ENCODE data around the gene CAMLG.

The CAMLG gene

DNA sequence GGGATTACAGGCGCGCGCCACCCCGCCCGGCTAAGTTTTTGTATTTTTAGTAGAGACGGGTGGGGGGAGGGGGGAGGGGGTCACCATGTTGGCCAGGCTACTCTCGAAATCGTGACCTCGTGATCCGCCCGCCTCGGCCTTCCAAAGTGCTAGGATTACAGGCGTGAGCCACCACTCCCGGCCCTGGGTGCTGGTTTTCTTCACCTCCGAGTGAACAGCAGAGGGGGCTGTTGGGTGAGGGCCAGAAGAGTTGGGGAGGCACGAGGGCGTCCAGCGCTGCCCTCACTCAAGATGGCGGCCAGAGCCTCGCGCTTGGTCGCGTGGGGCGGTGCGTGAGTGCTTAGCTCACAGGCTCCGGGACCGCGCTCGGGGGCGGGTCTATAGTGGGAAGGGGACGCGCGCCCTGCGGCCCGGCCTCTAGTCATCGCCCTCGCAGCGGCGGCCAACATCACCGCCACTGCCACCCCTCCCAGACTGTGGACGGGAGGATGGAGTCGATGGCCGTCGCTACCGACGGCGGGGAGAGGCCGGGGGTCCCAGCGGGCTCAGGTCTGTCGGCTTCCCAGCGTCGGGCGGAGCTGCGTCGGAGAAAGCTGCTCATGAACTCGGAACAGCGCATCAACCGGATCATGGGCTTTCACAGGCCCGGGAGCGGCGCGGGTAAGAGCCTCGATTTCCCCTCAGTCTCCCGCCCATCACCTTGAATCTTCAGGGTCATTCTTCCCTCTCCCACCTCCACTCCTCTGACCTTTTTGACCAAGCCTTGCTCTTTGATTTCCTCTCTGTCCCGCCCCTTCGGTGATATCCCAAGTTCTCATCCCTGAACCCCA is at the start of gene CAMLG (continued):
- no peak for TF ChIP-seq ZNF792 (tag by site-specific recombination; IDR thresholded peaks at IDR 0.05)
- TF ChIP-seq ZBTB1 (tag by site-specific recombination; IDR thresholded peaks at IDR 0.05), result peak; percentile 94
- TF ChIP-seq ZNF155 (tag by site-specific recombination; IDR thresholded peaks at IDR 0.05), result no peak
- TF ChIP-seq GLI2 (tag by site-specific recombination; IDR thresholded peaks at IDR 0.05; ENCODE audit: borderline replicate concordance, low read depth), result no peak
- peak; percentile 57; the same call in 1 of the 2 replicates for TF ChIP-seq KLF7 (tag by site-specific recombination; IDR thresholded peaks at IDR 0.05; ENCODE audit: borderline replicate concordance)
- no peak; the same call in none of the 2 replicates for TF ChIP-seq ZBTB7A (tag by site-specific recombination; IDR thresholded peaks at IDR 0.05; ENCODE audit: low read depth)
- no peak for TF ChIP-seq ZNF670 (tag by site-specific recombination; IDR thresholded peaks at IDR 0.05; ENCODE audit: low read depth)
- peak; percentile 44 for TF ChIP-seq BCL11A (tag by site-specific recombination; IDR thresholded peaks at IDR 0.05; ENCODE audit: low read depth)
- no peak for TF ChIP-seq ZFP3 (tag by site-specific recombination; IDR thresholded peaks at IDR 0.05; ENCODE audit: low read depth)
- TF ChIP-seq ZNF341 (tag by site-specific recombination; IDR thresholded peaks at IDR 0.05; ENCODE audit: low read depth), result peak; percentile 95
- peak; percentile 99 for TF ChIP-seq ZNF2 (tag by site-specific recombination; IDR thresholded peaks at IDR 0.05)
- TF ChIP-seq ZIC2 (tag by site-specific recombination; IDR thresholded peaks at IDR 0.05), result no peak
- no peak for TF ChIP-seq ZNF514 (tag by site-specific recombination; IDR thresholded peaks at IDR 0.05)
- TF ChIP-seq HOXC10 (CRISPR knock-in tag; IDR thresholded peaks at IDR 0.05), result no peak
- no peak for TF ChIP-seq ZNF596 (tag by site-specific recombination; IDR thresholded peaks at IDR 0.05)
- TF ChIP-seq KLF16 (tag by site-specific recombination; IDR thresholded peaks at IDR 0.05), result peak; percentile 92
- no peak for TF ChIP-seq ZNF223 (tag by site-specific recombination; IDR thresholded peaks at IDR 0.05)
- no peak for TF ChIP-seq ZNF837 (tag by site-specific recombination; IDR thresholded peaks at IDR 0.05)
- TF ChIP-seq, protein P1, sequence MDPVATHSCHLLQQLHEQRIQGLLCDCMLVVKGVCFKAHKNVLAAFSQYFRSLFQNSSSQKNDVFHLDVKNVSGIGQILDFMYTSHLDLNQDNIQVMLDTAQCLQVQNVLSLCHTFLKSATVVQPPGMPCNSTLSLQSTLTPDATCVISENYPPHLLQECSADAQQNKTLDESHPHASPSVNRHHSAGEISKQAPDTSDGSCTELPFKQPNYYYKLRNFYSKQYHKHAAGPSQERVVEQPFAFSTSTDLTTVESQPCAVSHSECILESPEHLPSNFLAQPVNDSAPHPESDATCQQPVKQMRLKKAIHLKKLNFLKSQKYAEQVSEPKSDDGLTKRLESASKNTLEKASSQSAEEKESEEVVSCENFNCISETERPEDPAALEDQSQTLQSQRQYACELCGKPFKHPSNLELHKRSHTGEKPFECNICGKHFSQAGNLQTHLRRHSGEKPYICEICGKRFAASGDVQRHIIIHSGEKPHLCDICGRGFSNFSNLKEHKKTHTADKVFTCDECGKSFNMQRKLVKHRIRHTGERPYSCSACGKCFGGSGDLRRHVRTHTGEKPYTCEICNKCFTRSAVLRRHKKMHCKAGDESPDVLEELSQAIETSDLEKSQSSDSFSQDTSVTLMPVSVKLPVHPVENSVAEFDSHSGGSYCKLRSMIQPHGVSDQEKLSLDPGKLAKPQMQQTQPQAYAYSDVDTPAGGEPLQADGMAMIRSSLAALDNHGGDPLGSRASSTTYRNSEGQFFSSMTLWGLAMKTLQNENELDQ (tag by site-specific recombination; IDR thresholded peaks at IDR 0.05; ENCODE audit: low read depth), result no peak
- TF ChIP-seq ZNF501 (tag by site-specific recombination; IDR thresholded peaks at IDR 0.05), result peak; percentile 92
- no peak for TF ChIP-seq MEIS1 (CRISPR knock-in tag; IDR thresholded peaks at IDR 0.05; ENCODE audit: borderline replicate concordance)
- TF ChIP-seq KLF1 (tag by site-specific recombination; IDR thresholded peaks at IDR 0.05), result peak; percentile 78; the same call in 1 of the 2 replicates
- TF ChIP-seq TCF7L2 (IDR thresholded peaks at IDR 0.05; ENCODE audit: borderline replicate concordance, low read depth, low read length), result no peak
- peak; percentile 61; the same call in 1 of the 2 replicates for TF ChIP-seq ZNF768 (tag by site-specific recombination; IDR thresholded peaks at IDR 0.05)
- TF ChIP-seq ZNF791 (tag by site-specific recombination; IDR thresholded peaks at IDR 0.05), result 0 out of 2 replicates have a peak, but pooled peaks have one; percentile 24
- peak; percentile 95 for TF ChIP-seq ZNF660 (tag by site-specific recombination; IDR thresholded peaks at IDR 0.05)
- TF ChIP-seq SP2 (tag by site-specific recombination; IDR thresholded peaks at IDR 0.05), result peak; percentile 95
- peak; percentile 90 for TF ChIP-seq ZEB2 (tag by site-specific recombination; IDR thresholded peaks at IDR 0.05)
- no peak for TF ChIP-seq ZNF423 (tag by site-specific recombination; IDR thresholded peaks at IDR 0.05)
- no peak for TF ChIP-seq ZNF404 (tag by site-specific recombination; IDR thresholded peaks at IDR 0.05)
- TF ChIP-seq, protein P2, sequence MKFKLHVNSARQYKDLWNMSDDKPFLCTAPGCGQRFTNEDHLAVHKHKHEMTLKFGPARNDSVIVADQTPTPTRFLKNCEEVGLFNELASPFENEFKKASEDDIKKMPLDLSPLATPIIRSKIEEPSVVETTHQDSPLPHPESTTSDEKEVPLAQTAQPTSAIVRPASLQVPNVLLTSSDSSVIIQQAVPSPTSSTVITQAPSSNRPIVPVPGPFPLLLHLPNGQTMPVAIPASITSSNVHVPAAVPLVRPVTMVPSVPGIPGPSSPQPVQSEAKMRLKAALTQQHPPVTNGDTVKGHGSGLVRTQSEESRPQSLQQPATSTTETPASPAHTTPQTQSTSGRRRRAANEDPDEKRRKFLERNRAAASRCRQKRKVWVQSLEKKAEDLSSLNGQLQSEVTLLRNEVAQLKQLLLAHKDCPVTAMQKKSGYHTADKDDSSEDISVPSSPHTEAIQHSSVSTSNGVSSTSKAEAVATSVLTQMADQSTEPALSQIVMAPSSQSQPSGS (tag by site-specific recombination; IDR thresholded peaks at IDR 0.05; ENCODE audit: low read depth), result no peak
- TF ChIP-seq GLIS1 (tag by site-specific recombination; IDR thresholded peaks at IDR 0.05), result peak; percentile 81
- TF ChIP-seq, protein P3, sequence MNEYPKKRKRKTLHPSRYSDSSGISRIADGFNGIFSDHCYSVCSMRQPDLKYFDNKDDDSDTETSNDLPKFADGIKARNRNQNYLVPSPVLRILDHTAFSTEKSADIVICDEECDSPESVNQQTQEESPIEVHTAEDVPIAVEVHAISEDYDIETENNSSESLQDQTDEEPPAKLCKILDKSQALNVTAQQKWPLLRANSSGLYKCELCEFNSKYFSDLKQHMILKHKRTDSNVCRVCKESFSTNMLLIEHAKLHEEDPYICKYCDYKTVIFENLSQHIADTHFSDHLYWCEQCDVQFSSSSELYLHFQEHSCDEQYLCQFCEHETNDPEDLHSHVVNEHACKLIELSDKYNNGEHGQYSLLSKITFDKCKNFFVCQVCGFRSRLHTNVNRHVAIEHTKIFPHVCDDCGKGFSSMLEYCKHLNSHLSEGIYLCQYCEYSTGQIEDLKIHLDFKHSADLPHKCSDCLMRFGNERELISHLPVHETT (tag by site-specific recombination; IDR thresholded peaks at IDR 0.05), result peak; percentile 82
- TF ChIP-seq, protein P4, sequence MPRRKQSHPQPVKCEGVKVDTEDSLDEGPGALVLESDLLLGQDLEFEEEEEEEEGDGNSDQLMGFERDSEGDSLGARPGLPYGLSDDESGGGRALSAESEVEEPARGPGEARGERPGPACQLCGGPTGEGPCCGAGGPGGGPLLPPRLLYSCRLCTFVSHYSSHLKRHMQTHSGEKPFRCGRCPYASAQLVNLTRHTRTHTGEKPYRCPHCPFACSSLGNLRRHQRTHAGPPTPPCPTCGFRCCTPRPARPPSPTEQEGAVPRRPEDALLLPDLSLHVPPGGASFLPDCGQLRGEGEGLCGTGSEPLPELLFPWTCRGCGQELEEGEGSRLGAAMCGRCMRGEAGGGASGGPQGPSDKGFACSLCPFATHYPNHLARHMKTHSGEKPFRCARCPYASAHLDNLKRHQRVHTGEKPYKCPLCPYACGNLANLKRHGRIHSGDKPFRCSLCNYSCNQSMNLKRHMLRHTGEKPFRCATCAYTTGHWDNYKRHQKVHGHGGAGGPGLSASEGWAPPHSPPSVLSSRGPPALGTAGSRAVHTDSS (tag by site-specific recombination; IDR thresholded peaks at IDR 0.05), result no peak
